GM12874 (cell line): ENCODE results near the gene UBASH3B.
A peak's percentile ranks its signal among the peaks of the same experiment; 100 is the strongest.

Experiments used
- TF ChIP-seq, protein P1 (sequence below): IDR thresholded peaks from 2 replicates; pipeline ENCODE4 v1.5.1; 2011; ENCODE audit warnings: low read depth, mild to moderate bottlenecking, control low read depth, low read length, moderate library complexity; ENCODE audit not compliant: insufficient read depth

Gene UBASH3B

GRCh38 chr11:122793515-122793914, 138.0 kb downstream of the UBASH3B start:
- TF ChIP-seq, protein P1, sequence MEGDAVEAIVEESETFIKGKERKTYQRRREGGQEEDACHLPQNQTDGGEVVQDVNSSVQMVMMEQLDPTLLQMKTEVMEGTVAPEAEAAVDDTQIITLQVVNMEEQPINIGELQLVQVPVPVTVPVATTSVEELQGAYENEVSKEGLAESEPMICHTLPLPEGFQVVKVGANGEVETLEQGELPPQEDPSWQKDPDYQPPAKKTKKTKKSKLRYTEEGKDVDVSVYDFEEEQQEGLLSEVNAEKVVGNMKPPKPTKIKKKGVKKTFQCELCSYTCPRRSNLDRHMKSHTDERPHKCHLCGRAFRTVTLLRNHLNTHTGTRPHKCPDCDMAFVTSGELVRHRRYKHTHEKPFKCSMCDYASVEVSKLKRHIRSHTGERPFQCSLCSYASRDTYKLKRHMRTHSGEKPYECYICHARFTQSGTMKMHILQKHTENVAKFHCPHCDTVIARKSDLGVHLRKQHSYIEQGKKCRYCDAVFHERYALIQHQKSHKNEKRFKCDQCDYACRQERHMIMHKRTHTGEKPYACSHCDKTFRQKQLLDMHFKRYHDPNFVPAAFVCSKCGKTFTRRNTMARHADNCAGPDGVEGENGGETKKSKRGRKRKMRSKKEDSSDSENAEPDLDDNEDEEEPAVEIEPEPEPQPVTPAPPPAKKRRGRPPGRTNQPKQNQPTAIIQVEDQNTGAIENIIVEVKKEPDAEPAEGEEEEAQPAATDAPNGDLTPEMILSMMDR: no peak

DNA sequence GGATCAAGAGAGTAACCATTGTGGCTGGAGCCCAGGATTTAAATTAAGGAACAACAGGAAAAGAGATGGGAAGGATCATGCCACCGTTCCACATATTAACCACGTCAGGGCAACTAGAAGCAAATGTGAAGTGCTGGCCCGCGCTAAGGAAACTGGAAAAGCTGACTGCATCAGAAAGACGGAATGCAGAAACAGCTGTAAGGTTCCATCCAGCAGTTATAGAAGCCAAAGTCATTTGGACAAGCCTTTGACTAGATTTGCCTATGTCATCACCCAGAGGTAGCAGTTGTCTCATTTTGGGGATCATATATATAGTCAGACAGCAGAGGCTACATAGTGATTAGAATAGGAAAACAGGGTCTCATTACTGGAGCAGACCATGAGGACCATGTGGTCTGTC, 139.8 kb downstream of the UBASH3B start:
- TF ChIP-seq, protein P1: no peak

GRCh38 chr11:122796128-122796717, 140.7 kb downstream of the UBASH3B start:
- TF ChIP-seq, protein P1: peak; percentile 95

- TF ChIP-seq, protein P1: no peak
These were observed 142.1 kb downstream of the UBASH3B start for GRCh38 chr11:122797651-122798050.

GRCh38 chr11:122799406-122800105, 144.0 kb downstream of the UBASH3B start:
- TF ChIP-seq, protein P1: no peak

GRCh38 chr11:122802876-122803275, 147.4 kb downstream of the UBASH3B start:
- TF ChIP-seq, protein P1: no peak

DNA sequence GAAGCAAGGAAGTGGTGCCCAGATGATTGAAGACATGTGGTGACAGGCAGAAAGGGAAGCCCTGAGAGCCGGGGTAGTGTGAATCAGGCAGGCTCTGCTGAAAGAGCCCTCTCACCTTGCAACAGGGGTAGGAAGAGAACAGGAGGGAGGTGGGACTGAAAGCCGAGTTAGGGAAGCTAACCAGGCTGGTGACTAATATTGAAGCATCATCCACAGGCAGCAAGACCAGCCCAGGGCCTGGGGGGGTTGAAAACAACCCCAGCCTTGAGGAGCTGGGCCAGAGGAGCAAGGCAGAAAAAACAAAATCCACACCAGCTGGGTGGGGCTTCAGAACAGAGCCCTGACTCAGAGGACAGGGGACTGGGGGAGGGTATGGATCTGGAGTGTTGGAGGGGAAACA, 147.8 kb downstream of the UBASH3B start:
- TF ChIP-seq, protein P1: no peak
